HG03439 (cell line): ENCODE measurements around the gene FBXO34.
"Not testable (repeated sequence)": the region's sequence is repeated elsewhere in the genome, so short reads cannot be mapped to it uniquely, and the experiment has no call there.

Experiments
- ATAC-seq: cut with Tn5 transposase; IDR thresholded peaks from one replicate; pipeline ENCODE4 v1.9.1; 2021; ENCODE audit warnings: mild to moderate bottlenecking, moderate library complexity; ENCODE audit not compliant: unreplicated experiment

FBXO34 gene

GRCh38 chr14:55374771-55375170 is 103.5 kb downstream of the FBXO34 start:
- no peak for ATAC-seq

DNA sequence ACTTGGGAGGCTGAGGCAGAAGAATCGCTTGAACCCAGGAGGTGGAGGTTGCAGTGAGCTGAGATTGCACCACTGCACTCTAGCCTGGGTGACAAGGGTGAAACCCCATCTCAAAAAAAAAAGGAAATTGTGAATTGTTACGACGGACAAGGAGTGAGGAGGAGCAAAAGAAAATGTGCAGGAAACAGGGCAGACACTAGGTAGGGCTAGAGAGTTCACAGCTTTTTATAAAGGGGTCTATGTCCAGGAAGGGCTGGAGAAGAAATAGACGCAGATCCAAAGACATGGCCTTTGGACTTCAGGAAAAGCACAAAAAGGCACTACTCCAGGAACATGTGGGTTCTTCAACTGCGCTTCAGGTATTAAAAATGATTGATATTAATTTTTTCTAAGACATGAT is 106.0 kb downstream of the FBXO34 start:
- no peak for ATAC-seq

DNA sequence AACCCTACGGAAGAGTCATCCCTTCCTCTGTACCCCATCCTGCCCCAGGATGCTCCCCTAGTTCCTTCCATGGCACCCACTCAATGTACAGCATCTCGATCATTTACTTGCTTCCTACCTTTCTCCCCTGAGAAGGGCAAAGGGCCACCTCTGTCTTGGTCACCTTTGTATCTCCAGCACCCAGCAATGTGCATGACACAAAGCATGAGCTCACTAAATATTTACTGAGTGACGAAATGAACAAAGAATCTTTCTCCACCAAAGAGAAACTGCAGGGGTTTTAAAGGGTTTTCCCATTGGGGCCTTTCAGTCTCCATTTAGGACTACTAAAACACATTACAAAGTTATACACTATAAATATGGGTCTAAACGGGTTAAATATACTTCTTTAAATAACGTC is 109.8 kb downstream of the FBXO34 start:
- no peak for ATAC-seq

- no peak for ATAC-seq
Observed at GRCh38 chr14:55381561-55381960, 110.3 kb downstream of the FBXO34 start.

GRCh38 chr14:55382483-55382882 is 111.3 kb downstream of the FBXO34 start:
- ATAC-seq: no peak

- not testable (repeated sequence) for ATAC-seq
Observed at GRCh38 chr14:55383056-55383466, 111.8 kb downstream of the FBXO34 start.

GRCh38 chr14:55383541-55384140 is 112.4 kb downstream of the FBXO34 start:
- no peak for ATAC-seq

DNA sequence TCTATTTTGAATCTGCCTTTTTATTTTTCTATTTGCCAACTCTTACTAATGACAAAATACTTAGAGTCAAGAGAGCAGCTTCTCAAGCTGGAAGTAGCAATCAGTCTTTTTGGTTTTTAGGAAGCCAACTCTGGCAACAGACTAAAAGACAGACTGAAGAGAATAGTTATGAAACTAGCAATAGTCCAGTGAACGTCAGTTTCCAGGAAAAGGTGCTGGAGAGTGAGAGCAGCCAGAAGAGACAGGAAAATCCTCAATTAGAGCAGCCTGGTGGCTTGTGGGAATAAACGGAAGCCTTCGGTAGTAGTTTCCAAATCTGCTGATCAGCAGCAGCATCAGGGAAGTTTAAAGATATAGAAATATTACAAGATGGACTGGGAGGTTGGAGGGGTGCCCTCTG is 113.3 kb downstream of the FBXO34 start:
- no peak for ATAC-seq

- ATAC-seq: no peak
Observed at GRCh38 chr14:55386037-55386808, 115.0 kb downstream of the FBXO34 start.

DNA sequence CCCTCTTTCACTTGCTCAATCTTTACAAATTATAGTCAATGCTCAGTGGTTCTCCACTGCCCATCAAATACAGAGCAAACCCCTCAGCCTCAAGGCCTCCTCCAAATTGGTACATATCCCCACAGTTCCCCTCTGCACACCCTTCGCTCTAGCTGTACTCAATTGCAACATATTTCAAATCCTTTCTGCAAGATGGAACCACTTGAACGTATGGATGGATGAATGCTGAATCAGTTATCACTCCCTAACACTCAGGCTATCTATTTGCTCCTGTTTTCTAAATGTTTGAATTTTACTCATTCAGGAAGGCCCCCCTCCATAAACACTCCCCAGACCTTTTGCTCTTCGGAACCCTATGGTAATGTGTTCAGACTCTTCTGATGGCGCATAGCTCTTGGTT is 115.9 kb downstream of the FBXO34 start:
- no peak for ATAC-seq

DNA sequence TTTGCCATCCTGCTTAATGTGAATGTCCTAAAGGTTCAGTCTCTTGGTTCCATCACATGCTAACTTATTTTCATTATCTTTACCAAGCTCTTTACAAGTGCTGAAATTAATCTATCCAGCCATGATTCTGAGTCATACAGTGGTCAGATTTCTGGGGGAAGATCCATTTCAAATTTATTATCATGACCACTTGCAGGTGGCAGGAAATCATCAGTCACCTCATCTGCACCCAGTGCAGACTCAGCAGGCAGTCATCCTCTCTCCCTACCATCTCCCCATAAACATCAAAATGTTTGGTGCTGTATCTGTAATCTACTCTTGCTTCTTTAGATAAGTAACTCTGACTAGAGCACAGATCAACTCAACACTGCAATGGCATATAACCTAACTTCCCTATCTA is 116.9 kb downstream of the FBXO34 start:
- no peak for ATAC-seq

GRCh38 chr14:55389330-55389729 is 118.1 kb downstream of the FBXO34 start:
- ATAC-seq: no peak

DNA sequence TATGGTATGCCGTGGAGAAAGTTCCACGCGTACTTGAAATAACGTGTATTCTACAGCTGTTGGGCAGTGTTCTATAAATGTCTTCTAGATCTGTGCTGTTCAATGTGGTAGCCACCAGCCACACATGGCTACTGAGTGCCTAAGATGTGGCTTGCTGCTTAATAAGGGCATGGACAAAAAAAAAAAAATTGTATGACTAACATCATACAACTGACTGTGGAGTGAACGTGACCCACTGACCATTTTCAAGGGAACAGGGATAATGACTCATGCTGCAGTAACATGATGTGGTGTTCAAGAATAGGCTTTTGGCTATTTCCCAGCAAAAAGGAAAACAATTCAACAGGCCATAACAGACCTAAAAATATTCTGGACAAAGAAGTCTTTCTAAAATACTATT is 127.5 kb downstream of the FBXO34 start:
- no peak for ATAC-seq

GRCh38 chr14:55399183-55399582 is 128.0 kb downstream of the FBXO34 start:
- no peak for ATAC-seq

GRCh38 chr14:55399852-55400251 is 128.6 kb downstream of the FBXO34 start:
- no peak for ATAC-seq

- ATAC-seq: no peak
Observed at GRCh38 chr14:55401751-55402150, 130.5 kb downstream of the FBXO34 start.
